Thymus (tissue), 11 donors: ENCODE results near the gene MIA. TPM values are rescaled to one million over a fixed set of nuclear protein-coding genes. Genes with fewer than 3 reads are reported as not detected.
A peak's percentile ranks its signal among the peaks of the same experiment; 100 is the strongest.

Source experiments
- DNase-seq, 9 donors: peaks; one replicate each; pipeline ENCODE4 v3.0.0-alpha.2; 2013; ENCODE audit warnings: low spot score in 9 of 9, low read depth in 6 of 9, missing footprints in 1 of 9
- H3K27ac ChIP-seq, 2 donors: one replicate each; pipeline ENCODE4 v1.5.1; 2013; ENCODE audit warnings: control low read depth in 1 of 2, low read depth in 1 of 2, low read length in 1 of 2, mild to moderate bottlenecking in 1 of 2, moderate library complexity in 1 of 2
- H3K27me3 ChIP-seq, 2 donors: one replicate each; pipeline ENCODE4 v1.5.1; 2013; ENCODE audit warnings: low read length in 1 of 2; ENCODE audit not compliant: control insufficient read depth in 2 of 2, insufficient read depth in 1 of 2
- H3K36me3 ChIP-seq, 2 donors: one replicate each; pipeline ENCODE4 v1.5.1; 2013; ENCODE audit warnings: low read length in 1 of 2, mild to moderate bottlenecking in 1 of 2, moderate library complexity in 1 of 2; ENCODE audit not compliant: control insufficient read depth in 2 of 2, insufficient read depth in 2 of 2
- H3K4me1 ChIP-seq, 2 donors: one replicate each; pipeline ENCODE4 v1.5.1; 2013; ENCODE audit warnings: low read length in 2 of 2; ENCODE audit not compliant: control insufficient read depth in 2 of 2, insufficient read depth in 2 of 2
- H3K4me3 ChIP-seq, 2 donors: one replicate each; pipeline ENCODE4 v1.5.1; 2013; ENCODE audit warnings: low read length in 2 of 2, control low read depth in 1 of 2, mild to moderate bottlenecking in 1 of 2
- H3K9me3 ChIP-seq, 2 donors: one replicate each; pipeline ENCODE4 v1.5.1; 2013; ENCODE audit warnings: low read length in 1 of 2, mild to moderate bottlenecking in 1 of 2; ENCODE audit not compliant: control insufficient read depth in 2 of 2, insufficient read depth in 1 of 2
- WGBS: extraction: QIAGEN DNeasy Blood & Tissue Kit; methylation state at CpG from one replicate; pipeline ENCODE4 v1.1.7; 2013; 5-methylcytosine and 5-hydroxymethylcytosine counted together
- polyA plus RNA-seq: library from polyadenylated mRNA; stranded (reverse); fragments of 200-250 nt; gene quantifications from one replicate; pipeline ENCODE4 v1.2.3, GENCODE V29; 2013
- total RNA-seq: library from RNA; stranded (reverse); fragments of 120-200 nt; gene quantifications from one replicate; pipeline ENCODE4 v1.2.4, GENCODE V29; 2013
- donor health status: healthy.

Gene MIA
- total and polyA plus RNA-seq, 2 donors: 3.8 to 38.7 TPM

- Histone ChIP-seq H3K9me3 (no peaks in the 10 kb centered on the region), H3K4me1 (peaks cover 46 to 78% of the 10 kb centered on the region in 2 donors), H3K27ac (peak overlapping the region; percentile 0 to 38), H3K27me3 (peaks cover 0 to 1% of the 10 kb centered on the region in 2 donors), H3K4me3 (no peak overlapping the region), H3K36me3 (peaks cover 51 to 70% of the 10 kb centered on the region in 2 donors)
- 96% methylated on average over 7 of the region's 7 CpGs for WGBS
- no peak for DNase-seq
Observed at GRCh38 chr19:40804783-40805242, 29.5 kb downstream of the MIA start.

- DNase-seq: peak in 1 of 9 donors; percentile 33
- H3K4me3 ChIP-seq: no peak overlapping the region
- peaks cover 44 to 75% of the 10 kb centered on the region in 2 donors for H3K4me1 ChIP-seq
- H3K27me3 ChIP-seq: peaks cover 0 to 6% of the 10 kb centered on the region in 2 donors
- H3K27ac ChIP-seq: no peak overlapping the region
- peaks cover 50 to 70% of the 10 kb centered on the region in 2 donors for H3K36me3 ChIP-seq
- no peaks in the 10 kb centered on the region for H3K9me3 ChIP-seq
- WGBS: 95% methylated on average over 2 of the region's 2 CpGs
Observed at GRCh38 chr19:40805258-40805868, 30.0 kb downstream of the MIA start.

- H3K27ac ChIP-seq: peak overlapping the region in 1 of 2 donors; percentile 19
- no peak overlapping the region for H3K4me3 ChIP-seq
- WGBS: 60% methylated on average over 26 of the region's 26 CpGs
- no peaks in the 10 kb centered on the region for H3K9me3 ChIP-seq
- H3K27me3 ChIP-seq: peaks cover 3 to 18% of the 10 kb centered on the region in 2 donors
- peaks cover 41 to 60% of the 10 kb centered on the region in 2 donors for H3K36me3 ChIP-seq
- DNase-seq: peak in 5 of 9 donors; percentile 54 to 83 (median 67)
- peaks cover 37 to 69% of the 10 kb centered on the region in 2 donors for H3K4me1 ChIP-seq
Observed at GRCh38 chr19:40806423-40807146, 31.3 kb downstream of the MIA start.

- H3K27me3 ChIP-seq: peaks cover 10 to 26% of the 10 kb centered on the region in 2 donors
- 91% methylated on average over 18 of the region's 18 CpGs for WGBS
- H3K9me3 ChIP-seq: no peaks in the 10 kb centered on the region
- H3K36me3 ChIP-seq: peaks cover 41 to 60% of the 10 kb centered on the region in 2 donors
- DNase-seq: no peak
- H3K27ac ChIP-seq: no peak overlapping the region
- peaks cover 33 to 69% of the 10 kb centered on the region in 2 donors for H3K4me1 ChIP-seq
- no peak overlapping the region for H3K4me3 ChIP-seq
Observed at GRCh38 chr19:40807147-40808020, 32.1 kb downstream of the MIA start.

GRCh38 chr19:40808021-40808325 is 32.7 kb downstream of the MIA start:
- DNase-seq: no peak
- H3K36me3 ChIP-seq: peaks cover 35 to 54% of the 10 kb centered on the region in 2 donors
- WGBS: 99% methylated on average over 2 of the region's 2 CpGs

GRCh38 chr19:40808497-40808896 is 33.2 kb downstream of the MIA start:
- Histone ChIP-seq H3K27ac (no peak overlapping the region), H3K36me3 (peaks cover 30 to 49% of the 10 kb centered on the region in 2 donors), H3K4me3 (no peak overlapping the region), H3K27me3 (peaks cover 15 to 36% of the 10 kb centered on the region in 2 donors), H3K9me3 (no peaks in the 10 kb centered on the region), H3K4me1 (peaks cover 23 to 59% of the 10 kb centered on the region in 2 donors)
- WGBS: 95% methylated on average over 5 of the region's 5 CpGs
- DNase-seq: no peak

More at GRCh38 chr19:40808021-40808325, 32.7 kb downstream of the MIA start:
- Histone ChIP-seq H3K4me3 (no peak overlapping the region), H3K27ac (no peak overlapping the region), H3K9me3 (no peaks in the 10 kb centered on the region), H3K4me1 (peaks cover 27 to 64% of the 10 kb centered on the region in 2 donors), H3K27me3 (peaks cover 15 to 32% of the 10 kb centered on the region in 2 donors)

GRCh38 chr19:40809358-40810086 is 34.2 kb downstream of the MIA start:
- H3K27ac ChIP-seq: no peak overlapping the region
- H3K4me3 ChIP-seq: no peak overlapping the region
- peaks cover 17 to 49% of the 10 kb centered on the region in 2 donors for H3K4me1 ChIP-seq
- no peak for DNase-seq
- peaks cover 23 to 42% of the 10 kb centered on the region in 2 donors for H3K36me3 ChIP-seq
- peaks cover 15 to 46% of the 10 kb centered on the region in 2 donors for H3K27me3 ChIP-seq
- WGBS: 97% methylated on average over 39 of the region's 39 CpGs
- no peaks in the 10 kb centered on the region for H3K9me3 ChIP-seq

- no peak for DNase-seq
- H3K4me1 ChIP-seq: peaks cover 17 to 43% of the 10 kb centered on the region in 2 donors
- no peak overlapping the region for H3K27ac ChIP-seq
- H3K36me3 ChIP-seq: peaks cover 23 to 36% of the 10 kb centered on the region in 2 donors
- no peaks in the 10 kb centered on the region for H3K9me3 ChIP-seq
- WGBS: 85% methylated on average over 14 of the region's 14 CpGs
- H3K27me3 ChIP-seq: peaks cover 15 to 50% of the 10 kb centered on the region in 2 donors
- no peak overlapping the region for H3K4me3 ChIP-seq
Observed at GRCh38 chr19:40810160-40810559, 34.8 kb downstream of the MIA start.
